C1 segment of cervical spinal cord (tissue), 14 donors: ENCODE data around the gene MRPS27.
A peak's percentile ranks its signal among the peaks of the same experiment; 100 is the strongest.

Experiments
- DNase-seq, 14 donors: peaks; one replicate each; lab custom pipeline; 2025; lab: John Stamatoyannopoulos, UW

MRPS27 gene

GRCh38 chr5:72290356-72291133 is 29.5 kb downstream of the MRPS27 start:
- no peak for DNase-seq

GRCh38 chr5:72288924-72289323 is 31.1 kb downstream of the MRPS27 start:
- DNase-seq: peak in 2 of 14 donors; percentile 51 to 99

- no peak for DNase-seq
Observed at GRCh38 chr5:72286798-72287197, 33.2 kb downstream of the MRPS27 start.

GRCh38 chr5:72285424-72285821 is 34.6 kb downstream of the MRPS27 start:
- no peak for DNase-seq

- no peak for DNase-seq
Observed at GRCh38 chr5:72284559-72285423, 35.2 kb downstream of the MRPS27 start.

GRCh38 chr5:72283358-72283757 is 36.7 kb downstream of the MRPS27 start:
- DNase-seq: no peak

- DNase-seq: no peak
Observed at GRCh38 chr5:72282878-72283277, 37.2 kb downstream of the MRPS27 start.

- DNase-seq: no peak
Observed at GRCh38 chr5:72281764-72282499, 38.1 kb downstream of the MRPS27 start.

- no peak for DNase-seq
Observed at GRCh38 chr5:72281430-72281763, 38.6 kb downstream of the MRPS27 start.

- DNase-seq: peak in 1 of 14 donors; percentile 7
Observed at GRCh38 chr5:72280581-72281069, 39.4 kb downstream of the MRPS27 start.

- DNase-seq: no peak
Observed at GRCh38 chr5:72276219-72276752, 43.8 kb downstream of the MRPS27 start.

- no peak for DNase-seq
Observed at GRCh38 chr5:72273547-72273946, 46.5 kb downstream of the MRPS27 start.

- DNase-seq: no peak
Observed at GRCh38 chr5:72272398-72272797, 47.6 kb downstream of the MRPS27 start.

- no peak for DNase-seq
Observed at GRCh38 chr5:72271702-72272101, 48.3 kb downstream of the MRPS27 start.

GRCh38 chr5:72270037-72270436 is 50.0 kb downstream of the MRPS27 start:
- no peak for DNase-seq

GRCh38 chr5:72269411-72269780 is 50.6 kb downstream of the MRPS27 start:
- no peak for DNase-seq

GRCh38 chr5:72268753-72269410 is 51.2 kb downstream of the MRPS27 start:
- peak in 2 of 14 donors; percentile 8 to 74 for DNase-seq

- DNase-seq: no peak
Observed at GRCh38 chr5:72268260-72268659, 51.8 kb downstream of the MRPS27 start.

- DNase-seq: no peak
Observed at GRCh38 chr5:72267685-72268084, 52.4 kb downstream of the MRPS27 start.

GRCh38 chr5:72266862-72267261 is 53.2 kb downstream of the MRPS27 start:
- DNase-seq: no peak
